HepG2 (cell line): ENCODE data around the gene CNEP1R1. TPM values are rescaled to one million over a fixed set of nuclear protein-coding genes. Genes with fewer than 3 reads are reported as not detected.

Experiments
- BHLHE40 ChIP-seq: IDR thresholded peaks from 2 replicates; pipeline ENCODE4 v1.6.1; 2011; ENCODE audit warnings: low read length, improper control_type of control experiment
- HOXD1 ChIP-seq: sonication (generic); formaldehyde crosslinking; IDR thresholded peaks from 2 replicates; pipeline ENCODE4 v1.5.0; 2020; ENCODE audit warnings: missing genetic modification reagents
- MIER2 ChIP-seq: IDR thresholded peaks from 2 replicates; pipeline ENCODE4 v1.6.1; 2016; ENCODE audit warnings: missing biosample characterization, missing genetic modification reagents
- RAD21 ChIP-seq: fragments of 450-650 bp; formaldehyde crosslinking; IDR thresholded peaks from 2 replicates; pipeline ENCODE4 v1.5.0; 2020; ENCODE audit warnings: mild to moderate bottlenecking
- ZNF136 ChIP-seq: sonication (generic); formaldehyde crosslinking; IDR thresholded peaks from 2 replicates; pipeline ENCODE4 v1.8.1; 2022; ENCODE audit warnings: low read depth, mild to moderate bottlenecking, moderate library complexity, missing genetic modification reagents
- ZNF329 ChIP-seq: sonication (generic); formaldehyde crosslinking; IDR thresholded peaks from 2 replicates; pipeline ENCODE4 v1.9.0; 2021; ENCODE audit warnings: low read depth, mild to moderate bottlenecking, missing genetic modification reagents
- ZNF7 ChIP-seq: IDR thresholded peaks from 2 replicates; pipeline ENCODE4 v1.6.1; 2016; ENCODE audit warnings: missing biosample characterization, missing genetic modification reagents
- polyA plus RNA-seq, 8 experiments: library from polyadenylated mRNA; depleted of rRNA in 3 of 8; stranded (reverse) in 7 of 8; unstranded in 1 of 8; fragments of >200 nt; fragmentation: Illumina TruSeq in 4 of 8; extraction: Trizol in 4 of 8; gene quantifications; 2 replicates each; pipeline versions ENCODE4 v1.2.1 to v1.2.3, GENCODE V29; 2011 to 2016; ENCODE audit warnings: low read depth in 4 of 8, missing spikeins in 1 of 8, mixed read lengths in 1 of 8; ENCODE audit not compliant: insufficient read depth in 1 of 8
- total RNA-seq, 5 experiments: library from RNA; depleted of rRNA; stranded (reverse); fragments of >200 nt; fragmentation: Illumina TruSeq; extraction: Trizol; gene quantifications; 2 replicates each; pipeline ENCODE4 v1.2.3, GENCODE V29; 2016; ENCODE audit warnings: low read depth in 1 of 5
- TF ChIP-seq, protein P1 (sequence below), 2 experiments: fragments of 450-650 bp in 1 of 2; sonication (generic) in 1 of 2; formaldehyde crosslinking in 1 of 2; IDR thresholded peaks; 2 replicates each; pipeline versions ENCODE4 v1.6.1 to v1.8.0; 2016 to 2022; ENCODE audit warnings: antibody characterized with exemption in 1 of 2, mild to moderate bottlenecking in 1 of 2, missing genetic modification reagents in 1 of 2
- TF ChIP-seq, protein P2 (sequence below): sonication (generic); formaldehyde crosslinking; IDR thresholded peaks from one replicate; pipeline ENCODE4 v1.5.1; 2020; ENCODE audit warnings: mild to moderate bottlenecking, missing genetic modification reagents; ENCODE audit errors: not compliant biosample characterization
- TF ChIP-seq, protein P3 (sequence below): sonication (generic); formaldehyde crosslinking; IDR thresholded peaks from 2 replicates; pipeline ENCODE4 v1.5.0; 2020; ENCODE audit warnings: missing genetic modification reagents

CNEP1R1 gene
- total and polyA plus RNA-seq, 2 of the 13 experiments (the other 11 are each of a cell fraction or from before 2014, with no cell fraction given) = 23.6 to 26.8 TPM

DNA sequence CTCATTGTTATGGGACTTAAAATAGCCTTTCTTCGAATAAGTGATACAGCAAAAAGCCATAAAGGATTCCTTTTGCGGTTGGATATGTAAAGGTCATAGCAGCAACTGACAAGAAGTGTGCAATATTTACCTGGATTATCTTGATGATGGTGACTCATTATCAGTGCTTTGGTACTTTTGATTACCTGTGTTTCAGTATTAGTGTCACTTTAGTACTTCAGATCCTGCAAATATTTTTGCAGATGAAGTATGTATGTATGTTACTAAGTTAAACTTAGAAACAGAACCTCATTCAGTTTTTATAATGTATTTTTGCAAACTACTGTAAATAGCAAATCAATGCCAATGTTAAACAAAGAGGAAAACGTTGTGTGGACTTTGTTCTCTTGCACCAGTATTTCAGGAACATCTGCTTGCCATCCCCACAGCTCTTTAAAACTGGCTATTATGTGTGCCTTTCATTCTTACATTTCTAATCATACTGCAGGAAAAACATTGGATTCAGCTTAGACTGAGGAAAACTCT is 10.5 kb downstream of the CNEP1R1 start (continued):
- TF ChIP-seq, protein P1, sequence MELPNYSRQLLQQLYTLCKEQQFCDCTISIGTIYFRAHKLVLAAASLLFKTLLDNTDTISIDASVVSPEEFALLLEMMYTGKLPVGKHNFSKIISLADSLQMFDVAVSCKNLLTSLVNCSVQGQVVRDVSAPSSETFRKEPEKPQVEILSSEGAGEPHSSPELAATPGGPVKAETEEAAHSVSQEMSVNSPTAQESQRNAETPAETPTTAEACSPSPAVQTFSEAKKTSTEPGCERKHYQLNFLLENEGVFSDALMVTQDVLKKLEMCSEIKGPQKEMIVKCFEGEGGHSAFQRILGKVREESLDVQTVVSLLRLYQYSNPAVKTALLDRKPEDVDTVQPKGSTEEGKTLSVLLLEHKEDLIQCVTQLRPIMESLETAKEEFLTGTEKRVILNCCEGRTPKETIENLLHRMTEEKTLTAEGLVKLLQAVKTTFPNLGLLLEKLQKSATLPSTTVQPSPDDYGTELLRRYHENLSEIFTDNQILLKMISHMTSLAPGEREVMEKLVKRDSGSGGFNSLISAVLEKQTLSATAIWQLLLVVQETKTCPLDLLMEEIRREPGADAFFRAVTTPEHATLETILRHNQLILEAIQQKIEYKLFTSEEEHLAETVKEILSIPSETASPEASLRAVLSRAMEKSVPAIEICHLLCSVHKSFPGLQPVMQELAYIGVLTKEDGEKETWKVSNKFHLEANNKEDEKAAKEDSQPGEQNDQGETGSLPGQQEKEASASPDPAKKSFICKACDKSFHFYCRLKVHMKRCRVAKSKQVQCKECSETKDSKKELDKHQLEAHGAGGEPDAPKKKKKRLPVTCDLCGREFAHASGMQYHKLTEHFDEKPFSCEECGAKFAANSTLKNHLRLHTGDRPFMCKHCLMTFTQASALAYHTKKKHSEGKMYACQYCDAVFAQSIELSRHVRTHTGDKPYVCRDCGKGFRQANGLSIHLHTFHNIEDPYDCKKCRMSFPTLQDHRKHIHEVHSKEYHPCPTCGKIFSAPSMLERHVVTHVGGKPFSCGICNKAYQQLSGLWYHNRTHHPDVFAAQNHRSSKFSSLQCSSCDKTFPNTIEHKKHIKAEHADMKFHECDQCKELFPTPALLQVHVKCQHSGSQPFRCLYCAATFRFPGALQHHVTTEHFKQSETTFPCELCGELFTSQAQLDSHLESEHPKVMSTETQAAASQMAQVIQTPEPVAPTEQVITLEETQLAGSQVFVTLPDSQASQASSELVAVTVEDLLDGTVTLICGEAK (IDR thresholded peaks at IDR 0.05) = no peak
- TF ChIP-seq, protein P1 (CRISPR knock-in tag; IDR thresholded peaks at IDR 0.05) = no peak
- 0 out of 2 replicates have a peak, but pooled peaks have one; percentile 54 for TF ChIP-seq HOXD1 (CRISPR knock-in tag)
- TF ChIP-seq ZNF329 (CRISPR knock-in tag) = no peak
- peak; percentile 33; the same call in 1 of the 2 replicates for TF ChIP-seq MIER2 (CRISPR knock-in tag)
- TF ChIP-seq, protein P2, sequence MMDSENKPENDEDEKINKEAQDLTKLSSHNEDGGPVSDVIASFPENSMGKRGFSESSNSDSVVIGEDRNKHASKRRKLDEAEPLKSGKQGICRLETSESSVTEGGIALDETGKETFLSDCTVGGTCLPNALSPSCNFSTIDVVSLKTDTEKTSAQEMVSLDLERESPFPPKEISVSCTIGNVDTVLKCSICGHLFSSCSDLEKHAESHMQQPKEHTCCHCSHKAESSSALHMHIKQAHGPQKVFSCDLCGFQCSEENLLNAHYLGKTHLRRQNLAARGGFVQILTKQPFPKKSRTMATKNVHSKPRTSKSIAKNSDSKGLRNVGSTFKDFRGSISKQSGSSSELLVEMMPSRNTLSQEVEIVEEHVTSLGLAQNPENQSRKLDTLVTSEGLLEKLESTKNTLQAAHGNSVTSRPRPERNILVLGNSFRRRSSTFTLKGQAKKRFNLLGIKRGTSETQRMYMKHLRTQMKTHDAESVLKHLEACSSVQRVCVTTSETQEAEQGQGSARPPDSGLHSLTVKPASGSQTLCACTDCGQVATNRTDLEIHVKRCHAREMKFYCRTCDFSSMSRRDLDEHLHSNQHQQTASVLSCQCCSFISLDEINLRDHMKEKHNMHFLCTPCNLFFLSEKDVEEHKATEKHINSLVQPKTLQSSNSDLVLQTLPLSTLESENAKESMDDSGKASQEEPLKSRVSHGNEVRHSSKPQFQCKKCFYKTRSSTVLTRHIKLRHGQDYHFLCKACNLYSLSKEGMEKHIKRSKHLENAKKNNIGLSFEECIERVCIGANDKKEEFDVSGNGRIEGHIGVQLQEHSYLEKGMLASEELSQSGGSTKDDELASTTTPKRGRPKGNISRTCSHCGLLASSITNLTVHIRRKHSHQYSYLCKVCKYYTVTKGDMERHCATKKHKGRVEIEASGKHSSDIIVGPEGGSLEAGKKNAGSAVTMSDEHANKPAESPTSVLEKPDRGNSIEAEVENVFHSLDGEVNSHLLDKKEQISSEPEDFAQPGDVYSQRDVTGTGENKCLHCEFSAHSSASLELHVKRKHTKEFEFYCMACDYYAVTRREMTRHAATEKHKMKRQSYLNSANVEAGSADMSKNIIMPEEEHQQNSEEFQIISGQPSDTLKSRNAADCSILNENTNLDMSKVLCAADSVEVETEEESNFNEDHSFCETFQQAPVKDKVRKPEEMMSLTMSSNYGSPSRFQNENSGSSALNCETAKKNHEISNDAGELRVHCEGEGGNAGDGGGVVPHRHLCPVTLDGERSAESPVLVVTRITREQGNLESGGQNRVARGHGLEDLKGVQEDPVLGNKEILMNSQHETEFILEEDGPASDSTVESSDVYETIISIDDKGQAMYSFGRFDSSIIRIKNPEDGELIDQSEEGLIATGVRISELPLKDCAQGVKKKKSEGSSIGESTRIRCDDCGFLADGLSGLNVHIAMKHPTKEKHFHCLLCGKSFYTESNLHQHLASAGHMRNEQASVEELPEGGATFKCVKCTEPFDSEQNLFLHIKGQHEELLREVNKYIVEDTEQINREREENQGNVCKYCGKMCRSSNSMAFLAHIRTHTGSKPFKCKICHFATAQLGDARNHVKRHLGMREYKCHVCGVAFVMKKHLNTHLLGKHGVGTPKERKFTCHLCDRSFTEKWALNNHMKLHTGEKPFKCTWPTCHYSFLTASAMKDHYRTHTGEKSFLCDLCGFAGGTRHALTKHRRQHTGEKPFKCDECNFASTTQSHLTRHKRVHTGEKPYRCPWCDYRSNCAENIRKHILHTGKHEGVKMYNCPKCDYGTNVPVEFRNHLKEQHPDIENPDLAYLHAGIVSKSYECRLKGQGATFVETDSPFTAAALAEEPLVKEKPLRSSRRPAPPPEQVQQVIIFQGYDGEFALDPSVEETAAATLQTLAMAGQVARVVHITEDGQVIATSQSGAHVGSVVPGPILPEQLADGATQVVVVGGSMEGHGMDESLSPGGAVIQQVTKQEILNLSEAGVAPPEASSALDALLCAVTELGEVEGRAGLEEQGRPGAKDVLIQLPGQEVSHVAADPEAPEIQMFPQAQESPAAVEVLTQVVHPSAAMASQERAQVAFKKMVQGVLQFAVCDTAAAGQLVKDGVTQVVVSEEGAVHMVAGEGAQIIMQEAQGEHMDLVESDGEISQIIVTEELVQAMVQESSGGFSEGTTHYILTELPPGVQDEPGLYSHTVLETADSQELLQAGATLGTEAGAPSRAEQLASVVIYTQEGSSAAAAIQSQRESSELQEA (CRISPR knock-in tag) = no peak
- TF ChIP-seq, protein P3, sequence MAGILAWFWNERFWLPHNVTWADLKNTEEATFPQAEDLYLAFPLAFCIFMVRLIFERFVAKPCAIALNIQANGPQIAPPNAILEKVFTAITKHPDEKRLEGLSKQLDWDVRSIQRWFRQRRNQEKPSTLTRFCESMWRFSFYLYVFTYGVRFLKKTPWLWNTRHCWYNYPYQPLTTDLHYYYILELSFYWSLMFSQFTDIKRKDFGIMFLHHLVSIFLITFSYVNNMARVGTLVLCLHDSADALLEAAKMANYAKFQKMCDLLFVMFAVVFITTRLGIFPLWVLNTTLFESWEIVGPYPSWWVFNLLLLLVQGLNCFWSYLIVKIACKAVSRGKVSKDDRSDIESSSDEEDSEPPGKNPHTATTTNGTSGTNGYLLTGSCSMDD (CRISPR knock-in tag) = no peak
- no peak for TF ChIP-seq BHLHE40
- TF ChIP-seq ZNF7 (CRISPR knock-in tag) = no peak
- TF ChIP-seq ZNF136 (CRISPR knock-in tag) = no peak
- no peak for TF ChIP-seq RAD21
